Transverse colon (tissue), 4 donors: ENCODE results near the gene ZYX. TPM values are rescaled to one million over a fixed set of nuclear protein-coding genes. Genes with fewer than 3 reads are reported as not detected.
"Not testable (repeated sequence)": the region's sequence is repeated elsewhere in the genome, so short reads cannot be mapped to it uniquely, and the experiment has no call there.

Source experiments
- DNase-seq: peaks from one replicate; pipeline ENCODE4 v3.0.0-alpha.2; 2019
- H3K27ac ChIP-seq, 4 donors: fragments of 200-600 bp; sonication (generic); 2 replicates each; pipeline ENCODE4 v1.5.1; 2016 to 2018; ENCODE audit warnings: inconsistent platforms in 4 of 4
- H3K27me3 ChIP-seq: fragments of 200-600 bp; sonication (generic); 2 replicates; pipeline ENCODE4 v1.5.1; 2017; ENCODE audit warnings: inconsistent platforms
- H3K36me3 ChIP-seq, 4 donors: fragments of 200-600 bp; sonication (generic); 2 replicates each; pipeline ENCODE4 v1.5.1; 2017 to 2019; ENCODE audit warnings: inconsistent platforms in 4 of 4
- H3K4me1 ChIP-seq, 4 donors: fragments of 200-600 bp; sonication (generic); 2 replicates each; pipeline ENCODE4 v1.5.1; 2017 to 2020; ENCODE audit warnings: inconsistent platforms in 4 of 4
- H3K4me3 ChIP-seq, 4 donors: fragments of 200-600 bp; sonication (generic); 1 replicate in 1 of 4; 2 replicates in 3 of 4; pipeline versions ENCODE4 v1.5.1 to v1.6.1; 2017 to 2019; ENCODE audit warnings: inconsistent platforms in 4 of 4
- H3K9me3 ChIP-seq, 2 donors: fragments of 200-600 bp; sonication (generic); 2 replicates each; pipeline ENCODE4 v1.5.1; 2017 to 2019; ENCODE audit warnings: inconsistent platforms in 2 of 2
- CTCF ChIP-seq, 5 experiments: fragments of 200-600 bp in 3 of 5; fragments of 450-650 bp in 2 of 5; sonication (generic) in 3 of 5; IDR thresholded peaks; 1 replicate in 2 of 5; 2 replicates in 3 of 5; pipeline ENCODE4 v1.5.1; 2016 to 2017; ENCODE audit warnings: antibody characterized with exemption in 5 of 5, inconsistent platforms in 3 of 5, mild to moderate bottlenecking in 2 of 5, moderate library complexity in 1 of 5
- EP300 ChIP-seq: sonication (generic); formaldehyde crosslinking; IDR thresholded peaks from one replicate; pipeline ENCODE4 v1.6.1; 2017; ENCODE audit warnings: antibody characterized with exemption, low read depth
- POLR2A ChIP-seq: fragments of 450-650 bp; IDR thresholded peaks from one replicate; pipeline ENCODE4 v1.6.1; 2016; ENCODE audit warnings: antibody characterized with exemption, mild to moderate bottlenecking, moderate library complexity
- POLR2AphosphoS5 ChIP-seq, 3 donors: sonication (generic); formaldehyde crosslinking; IDR thresholded peaks; one replicate each; pipeline ENCODE4 v1.6.1; 2016; ENCODE audit warnings: antibody characterized with exemption in 3 of 3
- WGBS, 2 donors: methylation state at CpG; one replicate each; pipeline ENCODE4 v1.1.5; 2018; ENCODE audit warnings: low coverage in 1 of 2; 5-methylcytosine and 5-hydroxymethylcytosine counted together
- in situ Hi-C, 4 donors: fragments of 200-750 bp; cut with MboI; loops; one replicate each; pipeline versions ENCODE4 v1.15.0 to v1.15.1; 2017; ENCODE audit warnings: low sequenced_read_pairs in 3 of 4, low pct_ligation_motif_present in 1 of 4, low pct_unique_long_range_greater_than_20kb in 1 of 4
- intact Hi-C: fragments of 100-400 bp; cut with DNase I; formaldehyde crosslinking; loops from one replicate; pipeline ENCODE4 v1.15.1; 2023; ENCODE audit warnings: low total_unique reads
- total RNA-seq, 4 donors: library from RNA; depleted of rRNA; stranded (reverse); fragments of >200 nt; gene quantifications; one replicate each; pipeline ENCODE4 v1.1.0, GENCODE V29; 2016

The ZYX gene
- total RNA-seq, 4 donors from 2014 or later = 45.2 to 217 (median 110) TPM

GRCh38 chr7:143417734-143418383, 36.7 kb downstream of the ZYX start:
- no peak for DNase-seq
- no peaks in the 10 kb centered on the region for H3K9me3 ChIP-seq
- intact Hi-C loops (loop anchor here (2.0 kb wide), 1 partner anchor 177 kb away; no protein-coding TSS in a partner anchor), in situ Hi-C loops (loop anchor here in 2 of 4 donors (10.0 kb wide), 3 partner anchors 57 to 173 kb away; partner anchors contain the start of genes CLCN1 (in 1 of the 2) and TAS2R41 (in 1 of the 2))
- 0 to 61% methylated on average over 1 of the region's 1 CpG for WGBS, 2 donors
- H3K4me3 ChIP-seq = no peak overlapping the region
- H3K27me3 ChIP-seq = no peaks in the 10 kb centered on the region
- no peaks in the 10 kb centered on the region for H3K36me3 ChIP-seq
- H3K4me1 ChIP-seq = peaks cover 0 to 7% (median 0%) of the 10 kb centered on the region in 4 donors
- no peak overlapping the region for H3K27ac ChIP-seq
- no peak for TF ChIP-seq POLR2A
- TF ChIP-seq POLR2AphosphoS5 (IDR thresholded peaks at IDR 0.05) = no peak
- no peak for TF ChIP-seq EP300
- no peak for TF ChIP-seq CTCF (IDR thresholded peaks at IDR 0.05)

- WGBS, 2 donors = 68 to 85% methylated on average over 9 to 11 of the region's 11 CpGs
- TF ChIP-seq POLR2AphosphoS5 (IDR thresholded peaks at IDR 0.05) (no peak), EP300 (no peak), POLR2A (no peak)
- H3K4me3 ChIP-seq = no peak overlapping the region
- in situ Hi-C loops (loop anchor here in 2 of 4 donors (10.0 kb wide), 3 partner anchors 56 to 174 kb away; partner anchors contain the start of genes CLCN1 (in 1 of the 2) and TAS2R41 (in 1 of the 2)), intact Hi-C loops (no loop called here)
- no peak overlapping the region for H3K27ac ChIP-seq
- no peaks in the 10 kb centered on the region for H3K27me3 ChIP-seq
- no peaks in the 10 kb centered on the region for H3K36me3 ChIP-seq
- no peak for DNase-seq
- no peaks in the 10 kb centered on the region for H3K9me3 ChIP-seq
- peaks cover 0 to 7% (median 0%) of the 10 kb centered on the region in 4 donors for H3K4me1 ChIP-seq
Measured at GRCh38 chr7:143418681-143419458, 37.7 kb downstream of the ZYX start.

GRCh38 chr7:143419880-143420279, 38.7 kb downstream of the ZYX start:
- intact Hi-C loops = no loop called here
- peak; percentile 56 for DNase-seq
- Histone ChIP-seq H3K27me3 (no peaks in the 10 kb centered on the region), H3K9me3 (no peaks in the 10 kb centered on the region), H3K36me3 (no peaks in the 10 kb centered on the region), H3K27ac (no peak overlapping the region), H3K4me1 (peaks cover 0 to 7% (median 0%) of the 10 kb centered on the region in 4 donors), H3K4me3 (no peak overlapping the region)
- WGBS, 2 donors = 46 to 49% methylated on average over 4 of the region's 4 CpGs
- TF ChIP-seq EP300 (no peak), POLR2A (no peak), POLR2AphosphoS5 (IDR thresholded peaks at IDR 0.05) (no peak), CTCF (IDR thresholded peaks at IDR 0.05) (no peak)
- in situ Hi-C loops = loop anchor here in 2 of 4 donors (10.0 kb wide), 3 partner anchors 55 to 175 kb away; partner anchors contain the start of genes CLCN1 (in 1 of the 2) and TAS2R41 (in 1 of the 2)

GRCh38 chr7:143420624-143421023, 39.5 kb downstream of the ZYX start:
- WGBS, 2 donors = 35 to 63% methylated on average over 3 of the region's 3 CpGs
- H3K36me3 ChIP-seq, H3K4me1 ChIP-seq, H3K9me3 ChIP-seq, DNase-seq, in situ Hi-C loops, H3K27me3 ChIP-seq, intact Hi-C loops, H3K27ac ChIP-seq, H3K4me3 ChIP-seq: not testable (repeated sequence)

- DNase-seq = no peak
- Histone ChIP-seq H3K27ac (no peak overlapping the region), H3K27me3 (no peaks in the 10 kb centered on the region), H3K4me3 (no peak overlapping the region), H3K36me3 (no peaks in the 10 kb centered on the region), H3K9me3 (no peaks in the 10 kb centered on the region), H3K4me1 (no peaks in the 10 kb centered on the region)
- in situ Hi-C loops (no loop called here), intact Hi-C loops (no loop called here)
- 94% methylated on average over 3 of the region's 3 CpGs; no CpG with 5 or more reads in 1 of the 2 donors for WGBS, 2 donors
- TF ChIP-seq CTCF (IDR thresholded peaks at IDR 0.05) (no peak), POLR2AphosphoS5 (IDR thresholded peaks at IDR 0.05) (no peak), POLR2A (no peak), EP300 (no peak)
Measured at GRCh38 chr7:143422033-143422432, 40.9 kb downstream of the ZYX start.

- DNase-seq, H3K36me3 ChIP-seq, H3K27me3 ChIP-seq, H3K9me3 ChIP-seq, in situ Hi-C loops, intact Hi-C loops, H3K4me3 ChIP-seq, H3K27ac ChIP-seq, H3K4me1 ChIP-seq: not testable (repeated sequence)
- WGBS, 2 donors = 97% methylated on average over 34 of the region's 34 CpGs; no CpG with 5 or more reads in 1 of the 2 donors
Measured at GRCh38 chr7:143424476-143424875, 43.3 kb downstream of the ZYX start.
